CD14-positive monocyte (primary cell): ENCODE data around the gene NEBL. TPM values are rescaled to one million over a fixed set of nuclear protein-coding genes. Genes with fewer than 3 reads are reported as not detected.

Source experiments
- DNase-seq, 3 donors: peaks; one replicate each; pipeline ENCODE4 v3.0.0-alpha.2; 2011 to 2022
- H2AFZ ChIP-seq: 2 replicates; pipeline ENCODE4 v1.6.0; 2012; ENCODE audit warnings: mild to moderate bottlenecking, low read depth, low read length, inconsistent platforms; ENCODE audit not compliant: insufficient read depth, poor library complexity, severe bottlenecking
- H3K27ac ChIP-seq, 2 donors: 1 replicate in 1 of 2; 2 replicates in 1 of 2; pipeline ENCODE4 v1.5.1; 2012 to 2013; ENCODE audit warnings: low read length in 2 of 2, control low read depth in 1 of 2, inconsistent platforms in 1 of 2, low read depth in 1 of 2, mild to moderate bottlenecking in 1 of 2
- H3K27me3 ChIP-seq, 2 donors: one replicate each; pipeline versions ENCODE4 v1.6.0 to v1.6.1; 2011 to 2013; ENCODE audit warnings: low read length in 2 of 2; ENCODE audit not compliant: control insufficient read depth in 2 of 2, insufficient read depth in 2 of 2
- H3K36me3 ChIP-seq, 2 donors: replicated peaks in 1 of 2; 1 replicate in 1 of 2; 2 replicates in 1 of 2; pipeline versions ENCODE4 v1.5.1 to v1.6.1; 2012 to 2013; ENCODE audit warnings: low read length in 2 of 2, control low read depth in 1 of 2, inconsistent platforms in 1 of 2, mild to moderate bottlenecking in 1 of 2; ENCODE audit not compliant: insufficient read depth in 2 of 2, control insufficient read depth in 1 of 2
- H3K4me1 ChIP-seq, 2 donors: 1 replicate in 1 of 2; 2 replicates in 1 of 2; pipeline versions ENCODE4 v1.5.1 to v1.6.1; 2012 to 2013; ENCODE audit warnings: low read length in 2 of 2, control low read depth in 1 of 2, inconsistent platforms in 1 of 2, mild to moderate bottlenecking in 1 of 2, moderate library complexity in 1 of 2; ENCODE audit not compliant: insufficient read depth in 2 of 2, control insufficient read depth in 1 of 2
- H3K4me2 ChIP-seq: replicated peaks from 2 replicates; pipeline ENCODE3; 2012; ENCODE audit warnings: low read length, moderate library complexity, mild to moderate bottlenecking; ENCODE audit not compliant: poor library complexity, severe bottlenecking; ENCODE audit errors: extremely low read depth
- H3K4me3 ChIP-seq, 3 experiments: fragments of 200-600 bp in 1 of 3; sonication (generic) in 1 of 3; replicated peaks in 1 of 3; 1 replicate in 2 of 3; 2 replicates in 1 of 3; pipeline ENCODE4 v1.5.1; 2011 to 2013; ENCODE audit warnings: low read length in 3 of 3, mild to moderate bottlenecking in 3 of 3, control low read depth in 2 of 3, low read depth in 2 of 3, inconsistent platforms in 1 of 3, moderate library complexity in 1 of 3
- H3K79me2 ChIP-seq: 2 replicates; pipeline ENCODE4 v1.6.0; 2012; ENCODE audit warnings: mild to moderate bottlenecking, control low read depth, inconsistent platforms, low read length, moderate library complexity; ENCODE audit not compliant: insufficient read depth
- H3K9ac ChIP-seq: 2 replicates; pipeline ENCODE4 v1.6.0; 2017; ENCODE audit warnings: low read length, mild to moderate bottlenecking; ENCODE audit not compliant: insufficient read depth, poor library complexity, severe bottlenecking
- H3K9me3 ChIP-seq, 2 donors: replicated peaks in 1 of 2; 1 replicate in 1 of 2; 2 replicates in 1 of 2; pipeline versions ENCODE4 v1.5.1 to v1.6.1; 2012 to 2013; ENCODE audit warnings: low read length in 2 of 2, control low read depth in 1 of 2; ENCODE audit not compliant: control insufficient read depth in 1 of 2, insufficient read depth in 1 of 2
- H4K20me1 ChIP-seq: 2 replicates; pipeline ENCODE4 v1.6.0; 2012; ENCODE audit warnings: mild to moderate bottlenecking, low read length, control low read depth, moderate library complexity; ENCODE audit not compliant: insufficient read depth
- H3K27ac Mint-ChIP-seq, 7 donors: one replicate each; pipeline ENCODE4 v1.8.0; 2020; ENCODE audit warnings: mild to moderate bottlenecking in 7 of 7, mixed read lengths in 7 of 7, moderate library complexity in 6 of 7, inconsistent platforms in 2 of 7
- H3K27me3 Mint-ChIP-seq, 3 donors: one replicate each; pipeline ENCODE4 v1.8.0; 2021 to 2022; ENCODE audit warnings: low read depth in 3 of 3, mild to moderate bottlenecking in 3 of 3, mixed read lengths in 3 of 3, moderate library complexity in 3 of 3, inconsistent platforms in 1 of 3
- H3K36me3 Mint-ChIP-seq, 2 donors: one replicate each; pipeline ENCODE4 v1.8.0; 2020; ENCODE audit warnings: mixed read lengths in 2 of 2, inconsistent platforms in 1 of 2, mild to moderate bottlenecking in 1 of 2
- H3K4me1 Mint-ChIP-seq: one replicate; pipeline ENCODE4 v1.8.0; 2020; ENCODE audit warnings: mild to moderate bottlenecking, mixed read lengths
- H3K4me3 Mint-ChIP-seq, 2 donors: one replicate each; pipeline ENCODE4 v1.8.0; 2020; ENCODE audit warnings: mild to moderate bottlenecking in 2 of 2, mixed read lengths in 2 of 2, moderate library complexity in 1 of 2
- H3K9me3 Mint-ChIP-seq, 7 donors: one replicate each; pipeline ENCODE4 v1.8.0; 2020 to 2022; ENCODE audit warnings: mixed read lengths in 7 of 7, mild to moderate bottlenecking in 6 of 7, moderate library complexity in 6 of 7, inconsistent platforms in 2 of 7
- WGBS: methylation state at CpG from one replicate; pipeline ENCODE4 v1.1.5; 2013; ENCODE audit warnings: missing lambda C conversion rate; ENCODE audit not compliant: insufficient coverage; 5-methylcytosine and 5-hydroxymethylcytosine counted together
- intact Hi-C, 2 donors: fragments of 100-400 bp; cut with micrococcal nuclease; formaldehyde crosslinking; loops; one replicate each; pipeline versions ENCODE4 v1.15.0 to v1.15.1; 2023
- polyA plus RNA-seq, 3 donors: library from polyadenylated mRNA; depleted of rRNA in 1 of 3; unstranded in 2 of 3; stranded (reverse) in 1 of 3; fragments of 300-500 nt in 2 of 3; fragments of >200 nt in 1 of 3; fragmentation: Illumina TruSeq in 2 of 3; gene quantifications; 1 replicate in 2 of 3; 2 replicates in 1 of 3; pipeline ENCODE4 v1.2.3, GENCODE V29; 2012 to 2021
- TF ChIP-seq, protein P1 (sequence below): fragments of 200-600 bp; IDR thresholded peaks from one replicate; pipeline ENCODE4 v1.8.0; 2022; ENCODE audit warnings: antibody characterized with exemption, mild to moderate bottlenecking

Gene NEBL
- polyA plus RNA-seq, 3 donors = 9.7 TPM; not detected in 2

DNA sequence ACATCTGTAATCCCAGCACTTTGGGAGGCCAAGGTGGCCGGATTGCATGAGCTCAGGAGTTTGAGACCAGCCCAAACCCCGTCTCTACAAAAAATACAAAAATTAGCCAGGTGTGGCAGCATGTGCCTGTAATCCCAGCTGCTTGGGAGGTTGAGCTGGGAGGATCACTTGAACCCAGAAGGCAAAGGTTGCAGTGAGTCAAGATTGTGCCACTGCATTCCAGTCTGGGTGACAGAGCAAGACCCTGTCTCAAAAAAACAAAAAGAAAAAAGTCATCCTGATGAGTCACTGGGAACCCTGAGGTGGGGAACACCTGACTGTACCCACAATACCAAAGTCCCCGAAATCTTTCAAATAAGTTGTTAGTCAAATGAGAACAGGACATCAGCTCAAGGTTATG lies 80.0 kb downstream of the NEBL start:
- Histone ChIP-seq H3K4me2 (no peak overlapping the region), H2AFZ (no peak overlapping the region), H3K9me3 (no peaks in the 10 kb centered on the region), H4K20me1 (no peaks in the 10 kb centered on the region), H3K36me3 (no peaks in the 10 kb centered on the region), H3K4me3 (no peak overlapping the region), H3K9ac (no peak overlapping the region), H3K79me2 (no peaks in the 10 kb centered on the region), H3K27me3 (no peaks in the 10 kb centered on the region), H3K4me1 (no peaks in the 10 kb centered on the region), H3K27ac (no peak overlapping the region)
- WGBS = no CpG with 5 or more reads among the region's 3 CpGs
- Mint-ChIP-seq H3K4me3 (no peak overlapping the region), H3K27me3 (peaks cover 0 to 3% (median 3%) of the 10 kb centered on the region in 3 donors), H3K27ac (no peak overlapping the region), H3K36me3 (no peaks in the 10 kb centered on the region), H3K4me1 (no peaks in the 10 kb centered on the region), H3K9me3 (peaks cover 0 to 3% (median 0%) of the 10 kb centered on the region in 7 donors)
- TF ChIP-seq, protein P1, sequence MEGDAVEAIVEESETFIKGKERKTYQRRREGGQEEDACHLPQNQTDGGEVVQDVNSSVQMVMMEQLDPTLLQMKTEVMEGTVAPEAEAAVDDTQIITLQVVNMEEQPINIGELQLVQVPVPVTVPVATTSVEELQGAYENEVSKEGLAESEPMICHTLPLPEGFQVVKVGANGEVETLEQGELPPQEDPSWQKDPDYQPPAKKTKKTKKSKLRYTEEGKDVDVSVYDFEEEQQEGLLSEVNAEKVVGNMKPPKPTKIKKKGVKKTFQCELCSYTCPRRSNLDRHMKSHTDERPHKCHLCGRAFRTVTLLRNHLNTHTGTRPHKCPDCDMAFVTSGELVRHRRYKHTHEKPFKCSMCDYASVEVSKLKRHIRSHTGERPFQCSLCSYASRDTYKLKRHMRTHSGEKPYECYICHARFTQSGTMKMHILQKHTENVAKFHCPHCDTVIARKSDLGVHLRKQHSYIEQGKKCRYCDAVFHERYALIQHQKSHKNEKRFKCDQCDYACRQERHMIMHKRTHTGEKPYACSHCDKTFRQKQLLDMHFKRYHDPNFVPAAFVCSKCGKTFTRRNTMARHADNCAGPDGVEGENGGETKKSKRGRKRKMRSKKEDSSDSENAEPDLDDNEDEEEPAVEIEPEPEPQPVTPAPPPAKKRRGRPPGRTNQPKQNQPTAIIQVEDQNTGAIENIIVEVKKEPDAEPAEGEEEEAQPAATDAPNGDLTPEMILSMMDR = no peak
- DNase-seq = no peak
- intact Hi-C loops = no loop called here

DNA sequence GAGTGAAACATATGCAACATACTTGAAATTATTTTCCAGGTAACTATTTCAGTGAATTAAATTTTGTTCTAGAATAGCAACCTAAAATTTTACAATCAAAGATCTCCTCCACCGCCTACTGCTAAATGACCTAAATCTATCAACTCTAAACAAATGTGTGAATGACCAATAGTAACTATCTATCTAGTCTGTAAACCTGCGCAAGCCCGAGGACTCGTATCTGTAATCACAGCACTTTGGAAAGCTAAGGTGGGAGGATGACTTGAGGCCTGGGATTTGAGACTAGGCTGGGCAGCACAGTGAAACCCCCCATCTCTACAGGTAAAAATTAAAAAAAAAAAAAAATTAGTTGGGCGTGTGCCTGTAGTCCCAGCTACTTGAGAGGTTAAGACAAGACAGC lies 83.0 kb downstream of the NEBL start:
- Histone ChIP-seq H3K4me1 (no peaks in the 10 kb centered on the region), H3K36me3 (no peaks in the 10 kb centered on the region), H3K27ac (no peak overlapping the region), H4K20me1 (no peaks in the 10 kb centered on the region), H3K4me2 (no peak overlapping the region), H3K4me3 (no peak overlapping the region), H3K79me2 (no peaks in the 10 kb centered on the region), H2AFZ (no peak overlapping the region), H3K27me3 (no peaks in the 10 kb centered on the region), H3K9ac (no peak overlapping the region), H3K9me3 (no peaks in the 10 kb centered on the region)
- H3K27me3 Mint-ChIP-seq = peaks cover 0 to 3% (median 0%) of the 10 kb centered on the region in 3 donors
- intact Hi-C loops = no loop called here
- TF ChIP-seq, protein P1 = no peak
- no peak overlapping the region for H3K4me3 Mint-ChIP-seq
- no peaks in the 10 kb centered on the region for H3K4me1 Mint-ChIP-seq
- whole genome bisulfite sequencing = no CpG with 5 or more reads among the region's 5 CpGs
- H3K27ac Mint-ChIP-seq = no peak overlapping the region
- no peaks in the 10 kb centered on the region for H3K36me3 Mint-ChIP-seq
- no peak for DNase-seq
- peaks cover 0 to 2% (median 0%) of the 10 kb centered on the region in 7 donors for H3K9me3 Mint-ChIP-seq
